NCI-H146 (cell line): ENCODE data around the gene DMXL2.
A peak's percentile ranks its signal among the peaks of the same experiment; 100 is the strongest.
"Not testable (repeated sequence)": the region's sequence is repeated elsewhere in the genome, so short reads cannot be mapped to it uniquely, and the experiment has no call there.

Experiments used
- DNase-seq: peaks from one replicate; lab custom pipeline; 2025; lab: John Stamatoyannopoulos, UW

Gene DMXL2

DNA sequence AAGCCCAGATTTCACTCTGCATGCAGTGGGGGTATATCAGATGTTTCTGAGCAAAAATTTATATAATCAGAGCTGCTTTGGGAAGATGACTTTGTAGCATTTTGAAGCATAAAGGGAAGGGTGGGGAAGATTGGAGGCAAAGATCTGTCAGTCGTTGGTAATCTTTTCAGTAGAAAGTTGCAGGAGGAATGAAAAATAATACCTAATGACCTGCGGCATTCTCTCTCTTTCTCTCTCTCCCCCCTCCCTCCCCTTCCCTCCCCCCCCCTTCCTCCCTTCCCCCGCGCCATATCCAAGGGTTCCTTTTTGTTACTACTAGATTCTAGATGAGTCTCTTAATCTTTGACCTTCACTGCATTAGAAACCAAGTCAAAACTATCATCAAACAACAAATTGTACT is 1.5 kb upstream of the DMXL2 start:
- no peak for DNase-seq

DNA sequence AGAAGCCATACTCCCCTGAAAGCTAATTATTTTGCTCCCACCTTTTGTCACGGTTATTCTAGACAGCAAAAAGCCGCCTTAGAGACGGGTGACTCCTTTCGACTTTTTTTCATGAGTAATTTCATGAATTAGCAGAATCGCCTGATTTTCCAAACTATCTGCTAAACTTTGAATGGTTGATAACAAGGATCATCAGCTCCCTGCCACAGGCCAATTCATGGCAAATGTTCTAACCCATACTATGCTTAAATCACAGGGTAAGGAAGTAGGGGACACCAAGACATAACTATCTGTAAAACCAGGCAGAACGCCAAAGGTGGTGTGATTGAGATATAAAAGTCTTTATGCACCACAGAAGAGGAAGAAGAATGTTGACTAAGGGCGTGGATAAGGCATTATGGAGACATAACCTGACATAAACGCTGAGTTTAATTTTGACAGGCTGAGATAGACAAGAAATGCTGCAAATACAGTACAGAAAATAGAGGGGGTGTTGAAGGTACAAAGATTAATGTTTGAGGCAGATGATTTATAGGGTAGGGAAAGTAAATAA is 891 bp upstream of the DMXL2 start:
- DNase-seq: peak; percentile 19

DNA sequence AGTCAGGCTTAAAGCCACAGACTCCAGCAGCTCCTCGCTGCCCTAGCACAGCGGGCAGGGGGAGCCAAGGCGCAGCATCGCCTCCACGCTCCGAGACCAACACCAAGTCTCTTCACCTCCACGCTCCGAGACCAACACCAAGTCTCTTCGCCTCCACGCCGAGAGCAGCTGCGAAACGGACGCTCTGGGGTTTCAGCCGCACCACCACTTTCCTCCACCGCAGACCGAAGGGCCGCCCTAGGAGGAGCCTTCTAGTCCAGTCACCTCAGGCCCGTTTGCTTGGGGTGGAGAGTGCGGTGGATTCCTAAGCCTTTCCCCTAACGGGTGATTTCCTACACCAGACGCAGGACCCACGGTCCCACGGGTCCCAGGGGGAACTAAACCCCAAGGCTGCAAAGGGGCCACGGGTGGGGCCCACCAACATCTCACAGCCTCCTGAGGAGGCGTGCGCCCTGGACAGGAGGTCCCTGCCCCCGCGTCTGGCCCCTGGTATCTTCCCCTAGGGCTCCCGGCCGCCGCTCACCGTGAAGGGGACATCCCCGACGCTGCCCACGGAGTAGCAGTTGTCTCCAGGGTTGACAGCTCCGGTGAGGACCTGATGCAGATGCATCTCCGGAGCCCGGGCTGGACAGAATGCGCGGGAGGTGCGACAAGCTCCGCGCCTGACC is 501 bp downstream of the DMXL2 start:
- peak; percentile 56 for DNase-seq

DNA sequence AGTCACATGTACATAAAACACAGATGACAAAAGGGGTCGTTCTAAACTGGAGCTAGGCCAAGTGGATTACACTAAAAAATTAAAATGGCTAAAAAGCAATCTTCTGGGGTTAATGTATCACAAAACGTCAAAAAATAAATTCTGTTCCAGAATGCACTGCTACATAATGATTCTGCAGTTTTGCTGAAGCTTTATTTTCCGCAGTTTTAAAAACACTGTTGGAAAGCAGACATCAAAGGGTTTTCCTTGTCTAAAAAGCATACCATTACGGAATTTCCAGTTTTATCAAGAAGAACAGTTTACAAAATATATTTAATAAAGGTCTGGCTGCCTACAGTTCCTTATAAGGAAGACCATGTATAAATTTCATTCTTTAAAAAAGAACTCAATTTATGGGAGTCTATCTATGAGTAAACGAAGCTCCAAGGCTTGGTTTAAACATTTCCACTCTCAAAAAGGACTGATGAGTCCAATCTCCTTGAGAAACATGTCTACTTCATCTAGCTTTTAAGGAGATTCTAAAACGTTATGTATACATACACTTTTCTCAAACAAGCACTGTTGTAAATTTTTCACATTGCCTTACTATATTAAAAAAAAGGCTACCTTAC is 1.3 kb downstream of the DMXL2 start:
- peak; percentile 0 for DNase-seq

DNA sequence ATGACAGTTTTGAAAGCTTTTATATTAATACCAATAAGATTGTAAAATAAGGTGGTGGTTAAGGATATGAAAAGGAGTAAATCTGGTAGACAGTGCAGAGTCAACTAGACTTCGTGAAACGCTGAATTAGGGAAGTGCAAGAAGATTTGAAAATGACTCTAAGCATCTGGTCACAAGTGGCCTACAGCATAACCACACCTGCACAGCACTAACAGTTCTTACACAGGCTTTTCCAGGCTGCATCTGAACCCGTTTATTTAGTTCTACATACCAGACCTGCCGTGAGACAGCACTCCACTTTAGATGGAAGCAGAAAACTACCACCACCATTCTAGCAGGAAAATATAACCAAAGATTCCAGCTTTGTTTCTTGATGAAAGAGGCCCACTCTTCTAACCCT is 1.9 kb downstream of the DMXL2 start:
- DNase-seq: peak; percentile 7

DNA sequence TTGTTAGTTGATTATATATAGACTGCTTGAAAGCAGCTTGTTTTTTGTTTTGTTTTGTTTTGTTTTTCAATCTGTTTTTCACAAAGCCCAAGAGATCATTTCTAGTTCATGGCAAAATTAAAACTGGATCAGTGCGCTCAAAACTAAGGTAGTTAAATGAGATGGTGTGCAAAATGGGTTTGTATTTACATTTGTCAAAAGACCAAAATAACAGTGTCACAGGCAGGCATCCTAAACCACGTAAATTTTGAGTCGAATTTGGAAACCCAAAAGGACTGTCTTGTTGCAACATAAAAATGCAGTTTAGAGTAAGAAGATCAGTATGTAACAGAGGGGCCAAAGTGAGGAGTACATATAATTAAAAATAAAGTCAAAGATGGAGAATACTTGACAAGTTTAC is 2.4 kb downstream of the DMXL2 start:
- no peak for DNase-seq

DNA sequence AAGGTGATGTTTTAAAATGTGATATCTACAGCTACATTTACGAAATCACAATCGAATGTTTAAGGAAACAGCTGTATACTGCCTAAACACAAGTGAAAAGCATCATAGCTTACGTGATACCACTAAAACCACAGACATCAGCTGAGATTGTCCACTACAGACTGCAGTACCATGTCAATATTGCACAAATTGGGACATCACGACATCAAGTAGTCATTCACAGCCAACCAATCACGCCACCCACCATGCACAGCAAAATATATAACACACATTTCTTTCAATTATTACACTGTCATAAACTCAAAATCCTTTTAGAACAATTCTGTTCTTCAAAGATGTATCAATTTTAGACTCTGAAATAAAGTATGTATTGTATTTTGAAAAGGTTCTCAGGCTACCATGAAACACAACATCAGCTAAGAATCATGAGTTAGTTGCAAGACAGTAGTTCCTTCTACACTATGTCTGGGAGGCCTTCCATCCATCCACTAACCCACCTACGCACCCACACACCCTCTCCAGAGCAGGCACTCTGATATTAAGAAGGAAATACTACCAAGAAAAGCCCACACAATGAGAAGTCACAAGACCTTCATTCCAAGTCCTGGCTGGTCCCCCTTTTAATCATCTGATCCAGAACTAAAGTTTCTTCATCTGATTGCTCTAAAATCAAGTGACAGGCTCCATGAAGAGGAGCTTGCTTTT is 3.1 kb downstream of the DMXL2 start:
- DNase-seq: no peak

DNA sequence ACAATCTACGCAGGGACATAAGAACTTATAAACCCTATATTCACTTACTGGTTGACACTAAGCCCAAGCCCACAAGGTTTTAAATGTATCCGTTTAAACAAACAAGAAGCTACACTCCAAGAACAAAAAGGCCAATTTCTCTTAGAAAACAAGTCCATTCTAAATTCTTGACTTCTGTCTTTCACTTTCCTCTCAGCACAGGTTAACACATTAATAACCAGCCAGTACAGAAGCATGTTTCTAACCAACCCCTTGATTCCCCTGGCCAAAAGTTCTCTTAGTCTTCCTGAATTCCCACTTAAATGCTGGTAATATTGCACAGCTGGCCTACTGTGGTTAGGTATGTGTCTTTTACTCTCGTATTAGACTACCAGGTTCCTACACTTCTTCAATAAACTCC is 4.7 kb downstream of the DMXL2 start:
- no peak for DNase-seq

DNA sequence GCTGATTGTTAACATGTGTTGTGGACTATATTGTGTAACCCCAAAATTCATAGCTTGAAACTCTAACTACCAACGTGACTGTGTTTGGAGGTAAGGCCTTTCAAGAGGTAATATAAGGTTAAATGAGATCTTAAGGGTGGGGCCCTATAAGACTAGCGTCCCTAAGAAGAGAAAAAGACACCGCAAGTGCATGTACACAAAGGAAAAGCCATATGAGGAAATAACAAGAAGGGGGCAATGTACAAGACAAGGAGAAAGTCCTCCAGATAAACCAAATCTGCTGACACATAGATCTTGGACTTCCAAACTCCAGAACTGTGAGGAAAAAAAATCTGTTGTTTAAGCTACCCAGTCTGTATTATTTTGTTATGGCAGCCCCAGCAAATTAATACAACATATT is 8.6 kb downstream of the DMXL2 start:
- no peak for DNase-seq

DNA sequence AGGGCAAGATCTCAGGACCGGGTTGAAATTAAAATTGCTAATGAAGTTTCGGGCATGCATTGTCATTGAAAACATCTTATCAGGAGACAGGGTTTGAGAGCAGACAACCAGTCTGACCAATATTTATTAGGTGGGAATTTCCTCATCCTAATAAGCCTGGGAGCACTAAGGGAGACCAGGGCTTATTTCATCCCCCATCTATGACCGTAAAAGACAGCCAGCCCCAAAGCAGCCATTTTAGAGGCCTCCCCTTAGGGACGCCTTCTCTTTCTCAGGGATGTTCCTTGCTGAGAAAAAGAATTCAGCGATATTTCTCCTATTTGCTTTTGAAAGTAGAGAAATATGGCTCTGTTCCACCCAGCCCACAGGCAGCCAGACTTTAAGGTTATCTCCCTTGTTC is 9.9 kb downstream of the DMXL2 start:
- DNase-seq: not testable (repeated sequence)

DNA sequence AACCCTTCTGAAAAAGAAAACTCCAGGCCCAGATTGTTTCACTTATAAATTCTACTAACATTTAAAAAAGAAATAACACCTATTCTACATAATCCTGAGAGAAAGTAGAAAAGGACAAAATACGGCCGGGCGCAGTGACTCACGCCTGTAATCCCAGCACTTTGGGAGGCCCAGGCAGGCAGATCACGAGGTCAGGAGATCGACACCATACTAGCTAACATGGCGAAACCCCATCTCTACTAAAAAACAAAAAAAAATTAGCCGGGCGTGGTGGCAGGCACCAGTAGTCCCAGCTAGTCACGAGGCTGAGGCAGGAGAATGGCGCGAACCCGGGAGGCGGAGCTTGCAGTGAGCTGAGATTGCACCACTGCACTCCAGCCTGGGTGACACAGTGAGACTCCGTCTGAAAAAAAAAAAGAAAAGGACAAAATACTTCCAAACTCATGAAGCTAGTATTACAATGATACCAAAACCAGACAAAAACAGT is 19.1 kb downstream of the DMXL2 start:
- DNase-seq: not testable (repeated sequence)

DNA sequence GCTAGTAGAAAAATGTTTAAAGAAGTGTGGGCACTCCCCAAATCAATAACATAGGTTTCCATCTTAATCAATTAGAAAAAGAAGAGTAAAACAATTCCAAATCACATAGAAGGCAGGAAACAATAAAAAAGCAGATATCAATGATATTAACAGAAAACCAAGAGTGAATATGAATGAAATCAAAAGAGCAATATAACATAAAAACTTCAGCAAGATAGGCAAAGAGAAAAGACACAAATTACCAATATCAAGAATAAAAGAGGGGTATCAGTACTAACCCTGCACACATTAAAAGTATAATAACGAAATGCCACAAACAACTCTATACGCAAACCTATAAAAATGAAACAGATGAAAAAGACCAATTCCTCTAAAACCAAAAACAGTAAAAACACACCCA is 19.6 kb downstream of the DMXL2 start:
- DNase-seq: no peak

DNA sequence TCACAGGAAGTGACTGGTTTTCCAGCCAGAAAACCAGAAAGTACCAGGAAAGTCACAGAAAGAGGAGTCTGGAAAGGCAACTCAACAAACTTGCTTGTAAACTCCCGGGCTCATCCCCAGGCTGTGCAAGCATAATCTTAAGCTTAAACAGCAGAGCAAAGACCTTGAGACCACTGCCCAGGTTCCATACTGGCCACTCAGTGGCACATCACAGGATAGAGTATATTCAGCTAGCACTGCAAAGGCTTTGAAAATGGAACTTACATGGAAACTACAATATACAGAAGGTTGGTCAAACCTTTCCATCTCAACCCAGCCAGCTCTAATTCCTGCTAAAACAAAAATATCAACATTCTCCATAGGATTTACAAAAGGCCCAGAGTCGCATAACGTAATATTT is 20.1 kb downstream of the DMXL2 start:
- DNase-seq: no peak

DNA sequence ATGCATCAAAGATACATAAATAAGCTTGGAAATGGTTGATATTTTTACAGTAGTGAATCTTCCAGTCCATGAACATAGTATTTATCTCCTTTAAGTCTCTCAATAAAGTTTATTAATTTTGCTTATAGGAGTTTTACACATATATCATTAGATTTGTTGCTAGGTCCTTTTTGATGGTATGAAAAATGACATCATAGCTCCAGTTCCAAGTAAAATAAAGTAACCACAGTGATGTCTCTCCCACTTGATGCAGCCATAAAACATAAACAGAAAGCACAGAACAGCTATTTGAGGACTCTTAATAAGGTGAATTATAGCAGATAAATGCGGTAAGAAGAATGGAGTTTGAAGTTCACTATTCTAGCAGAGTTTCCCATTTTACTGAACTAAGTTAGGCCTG is 20.8 kb downstream of the DMXL2 start:
- no peak for DNase-seq

DNA sequence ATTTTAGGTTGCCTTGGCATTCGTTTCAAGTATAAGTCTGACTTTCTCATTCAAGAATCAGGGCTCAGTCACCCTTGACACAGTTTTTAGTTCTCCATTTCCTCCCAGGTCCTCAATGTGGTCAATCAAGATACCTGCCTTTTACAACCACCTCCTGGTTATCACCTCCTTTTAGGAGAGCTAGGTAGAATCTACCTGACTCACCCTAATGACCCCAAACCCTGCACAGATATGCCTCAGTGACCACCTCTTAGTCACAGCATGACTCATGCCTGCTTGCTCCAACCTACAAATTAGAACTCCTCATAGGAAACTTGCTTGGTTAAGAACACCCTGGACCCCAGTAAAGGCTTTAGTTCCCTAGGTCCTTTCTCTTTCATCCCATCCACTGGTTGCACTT is 22.5 kb downstream of the DMXL2 start:
- no peak for DNase-seq

DNA sequence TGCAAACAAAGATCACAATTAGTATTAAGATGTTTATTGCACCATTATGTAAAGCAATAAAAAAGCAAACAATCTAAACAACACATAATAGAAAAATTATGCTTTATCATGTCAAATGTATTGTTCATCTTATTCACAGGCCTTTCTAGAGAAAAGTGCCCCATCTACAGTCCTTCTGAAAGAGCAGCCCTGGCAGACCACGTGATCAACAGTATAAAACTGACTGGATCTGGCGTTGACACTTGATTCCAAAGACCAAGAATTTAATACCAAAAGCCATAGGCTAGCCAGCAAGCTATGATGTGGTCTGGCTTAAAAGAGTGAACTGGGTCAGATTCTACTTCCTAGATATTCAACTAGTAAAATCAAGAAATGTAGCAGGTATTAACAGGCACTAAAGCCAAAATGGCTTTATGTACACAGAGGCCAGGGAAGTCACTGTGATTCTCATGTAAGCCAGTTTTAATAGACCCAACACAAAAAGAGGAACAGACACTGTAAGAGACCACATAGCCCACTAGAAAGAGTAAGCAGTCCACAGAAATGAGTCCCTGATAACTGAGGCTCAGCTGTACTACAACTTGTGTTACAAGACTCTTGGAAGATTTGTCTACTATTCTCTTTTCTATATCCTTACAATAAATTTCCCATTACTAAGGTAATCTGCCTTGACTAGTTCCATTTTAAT is 32.5 kb downstream of the DMXL2 start:
- no peak for DNase-seq

DNA sequence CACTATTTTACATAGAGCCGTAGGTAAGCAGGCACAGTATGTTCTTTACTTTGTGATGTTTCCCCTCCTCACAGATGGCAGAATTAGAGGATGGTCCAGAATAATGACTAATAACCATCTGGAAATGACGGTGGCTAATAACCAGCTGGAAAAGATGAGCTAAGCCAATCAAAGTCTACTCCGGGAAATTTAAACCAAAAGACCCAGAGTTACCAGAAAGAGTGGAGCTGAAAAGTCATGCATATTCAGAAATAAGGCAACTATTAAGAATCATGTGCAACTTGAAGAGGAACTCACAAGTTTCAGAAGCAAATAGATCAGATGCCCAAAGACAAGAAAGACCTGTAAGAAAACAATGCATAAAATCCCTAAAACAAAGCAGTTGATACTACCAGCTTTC is 33.6 kb downstream of the DMXL2 start:
- no peak for DNase-seq

DNA sequence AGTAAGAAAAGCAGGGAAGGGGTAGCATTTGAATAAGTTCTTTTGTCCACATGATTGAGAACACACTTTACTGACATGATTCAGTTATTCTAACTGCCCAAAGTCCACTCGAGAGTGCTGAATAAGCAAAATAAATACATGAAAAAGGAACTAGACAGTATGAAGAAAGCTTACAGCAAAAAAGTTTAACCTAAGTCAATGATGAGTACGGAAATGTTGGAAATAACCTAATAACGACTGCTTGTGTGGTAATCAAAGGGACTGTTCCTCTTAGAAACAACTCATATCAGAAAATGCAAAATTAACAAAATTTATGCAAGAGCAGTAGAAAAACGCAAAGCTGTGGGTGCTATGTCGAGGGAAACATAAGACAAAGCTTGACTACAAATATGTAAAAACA is 36.6 kb downstream of the DMXL2 start:
- DNase-seq: no peak

DNA sequence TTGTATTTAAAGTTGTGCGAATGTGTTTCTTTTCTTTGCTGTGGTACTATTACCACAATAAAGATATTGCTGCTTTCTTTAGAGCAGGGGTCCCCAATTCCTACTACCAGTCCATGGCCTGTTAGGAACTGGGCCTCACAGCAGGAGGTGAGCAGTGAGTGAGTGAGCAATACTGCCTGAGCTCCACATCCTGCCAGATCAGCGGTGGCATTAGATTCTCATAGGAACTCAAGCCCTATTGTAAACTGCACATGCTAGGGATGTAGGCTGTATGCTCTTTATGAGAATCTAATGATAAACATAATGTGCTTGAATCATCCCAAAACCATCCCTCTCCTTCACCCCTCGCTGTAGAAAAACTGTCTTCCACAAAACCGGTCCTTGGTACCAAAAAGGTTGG is 41.6 kb downstream of the DMXL2 start:
- no peak for DNase-seq

DNA sequence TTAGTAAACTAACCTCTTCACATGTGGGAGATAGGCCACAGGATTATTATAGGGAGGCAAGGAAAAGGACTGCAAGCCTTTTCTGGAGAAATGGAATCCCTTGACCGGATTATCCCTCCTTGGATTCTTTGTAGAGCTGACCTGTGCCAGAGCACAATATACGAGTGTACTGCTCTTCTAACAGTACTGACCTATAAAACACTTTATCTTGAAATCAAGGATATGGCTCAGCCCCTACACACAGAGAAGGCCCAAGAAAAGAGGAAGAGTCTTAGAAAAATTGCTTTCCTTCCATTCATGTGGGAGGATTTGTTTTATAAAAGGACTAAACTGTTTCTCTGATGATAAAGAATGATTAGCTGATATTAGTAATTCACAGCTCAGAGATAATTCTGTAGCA is 42.2 kb downstream of the DMXL2 start:
- no peak for DNase-seq

DNA sequence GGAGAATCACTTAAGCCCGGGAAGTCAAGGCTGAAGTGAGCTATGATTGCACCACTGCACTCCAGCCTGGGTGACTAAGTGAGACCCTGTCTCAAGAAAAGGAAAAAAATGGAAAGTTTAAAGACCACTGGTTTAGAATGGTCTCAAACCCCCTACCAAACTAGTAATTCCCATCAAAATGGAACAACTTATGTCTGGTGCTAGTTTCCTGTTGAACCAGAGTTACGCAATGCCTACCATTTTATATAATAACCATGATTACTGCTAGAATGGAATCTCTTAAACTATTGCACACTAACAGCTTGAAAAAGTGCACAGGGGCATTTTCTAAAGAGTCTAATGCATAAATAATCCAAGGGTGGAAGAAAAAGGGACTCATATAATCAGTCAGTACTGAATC is 43.6 kb downstream of the DMXL2 start:
- no peak for DNase-seq

DNA sequence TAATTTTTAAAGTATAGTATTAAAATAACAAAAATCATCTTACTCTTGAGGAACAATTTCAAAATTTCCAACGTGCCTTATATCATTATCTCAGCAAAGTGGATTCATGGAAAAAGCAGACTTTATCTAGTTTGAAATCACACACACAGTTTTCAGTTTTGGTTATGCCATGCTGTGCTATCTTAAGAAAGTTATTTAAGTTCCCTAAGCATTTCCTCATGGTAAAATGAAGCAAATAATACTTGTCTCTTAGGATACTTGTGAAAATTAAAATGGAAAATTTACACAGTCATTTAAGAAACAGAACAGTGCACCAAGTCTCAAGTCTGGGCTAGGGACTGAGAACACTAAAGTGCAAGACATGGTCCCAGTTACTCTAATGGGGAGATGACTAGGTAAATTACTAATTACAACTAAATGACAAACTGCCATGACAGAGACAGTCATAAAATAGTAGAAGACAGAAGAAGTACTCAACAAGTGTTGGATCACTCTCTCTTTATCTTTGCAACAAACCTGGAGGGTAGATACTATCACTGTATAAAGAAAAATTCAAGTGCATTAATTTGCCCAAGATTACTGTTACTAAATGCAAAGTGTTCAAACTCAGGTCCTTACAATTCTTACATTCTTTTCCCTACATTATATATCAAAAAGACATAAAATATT is 44.8 kb downstream of the DMXL2 start:
- DNase-seq: no peak
